K562 (cell line): ENCODE data around the gene LRRTM4. TPM values are rescaled to one million over a fixed set of nuclear protein-coding genes. Genes with fewer than 3 reads are reported as not detected.

Experiments used
- ATAC-seq: fragments of 200-7000 bp; cut with Tn5 transposase; 3 replicates; pipeline ENCODE4 v1.9.1; 2020; ENCODE audit warnings: moderate library complexity
- BruUV-seq: library from RNA; stranded (reverse); fragments of 400-500 nt; replicated peaks from 2 replicates; lab custom pipeline; 2021; lab: Mats Ljungman, UMichigan
- CTCF ChIA-PET: fragments of 300-600 bp; formaldehyde crosslinking; extraction: SDS; loops from one replicate; lab custom pipeline; 2021; ENCODE audit warnings: low intra/inter-chr PET ratio; lab: Yijun Ruan, JAX
- POLR2A ChIA-PET: fragments of 300-600, 350-650 bp; sonication (Branson Sonifier 250); formaldehyde crosslinking; extraction: SDS; loops from one replicate; lab custom pipeline; 2021; ENCODE audit warnings: antibody characterized with exemption, inconsistent platforms; lab: Yijun Ruan, JAX
- DNase-seq, 4 experiments: peaks; one replicate each; pipeline versions ENCODE4 v3.0.0 to v3.0.0-alpha.2; 2011 to 2018; ENCODE audit warnings: low spot score in 3 of 4, mixed read lengths in 3 of 4; ENCODE audit errors: extremely low read depth in 1 of 4
- FAIRE-seq: peaks from 2 replicates; lab custom pipeline; 2011; peaks lifted over from hg19 to GRCh38; lab: Jason Lieb, UNC
- H2AFZ ChIP-seq: 2 replicates; pipeline ENCODE4 v1.6.0; 2011; ENCODE audit warnings: low read depth, low read length, control low read depth, inconsistent platforms
- H3K27ac ChIP-seq: fragments of 200-600 bp; 3 replicates; pipeline ENCODE4 v1.8.0; 2011; ENCODE audit warnings: low read depth, mild to moderate bottlenecking, control low read depth, inconsistent platforms, low read length, moderate library complexity, mixed read lengths; ENCODE audit errors: extremely low read depth
- H3K27me3 ChIP-seq, 2 experiments: fragments of 300-600 bp in 1 of 2; 2 replicates in 1 of 2; 3 replicates in 1 of 2; pipeline versions ENCODE4 v1.6.0 to v1.8.0; 2011; ENCODE audit warnings: inconsistent platforms in 2 of 2, low read length in 2 of 2, mild to moderate bottlenecking in 1 of 2, mixed read lengths in 1 of 2, moderate library complexity in 1 of 2; ENCODE audit not compliant: control insufficient read depth in 2 of 2, insufficient read depth in 2 of 2
- H3K36me3 ChIP-seq: fragments of 300-600 bp; 3 replicates; pipeline ENCODE4 v1.8.0; 2011; ENCODE audit warnings: mild to moderate bottlenecking, low read length, inconsistent platforms; ENCODE audit not compliant: control insufficient read depth, insufficient read depth
- H3K4me1 ChIP-seq, 2 experiments: fragments of 200-600 bp in 1 of 2; replicated peaks in 1 of 2; 2 replicates in 1 of 2; 3 replicates in 1 of 2; pipeline versions ENCODE4 v1.5.1 to v1.8.0; 2011; ENCODE audit warnings: inconsistent platforms in 2 of 2, low read length in 2 of 2, mild to moderate bottlenecking in 1 of 2, mixed read lengths in 1 of 2, moderate library complexity in 1 of 2; ENCODE audit not compliant: control insufficient read depth in 2 of 2, insufficient read depth in 2 of 2
- H3K4me2 ChIP-seq: 2 replicates; pipeline ENCODE4 v1.6.1; 2011; ENCODE audit warnings: low read length, control low read depth, inconsistent platforms, mixed read lengths; ENCODE audit not compliant: insufficient read depth
- H3K4me3 ChIP-seq: fragments of 200-600 bp; sonication (generic), shearing (Covaris generic); 2 replicates; pipeline ENCODE4 v1.5.1; 2016; ENCODE audit warnings: control low read depth, inconsistent platforms
- H3K79me2 ChIP-seq: fragments of 200-600 bp; 3 replicates; pipeline ENCODE4 v1.8.0; 2011; ENCODE audit warnings: low read length, inconsistent platforms; ENCODE audit not compliant: control insufficient read depth, insufficient read depth
- H3K9ac ChIP-seq, 2 experiments: 2 replicates each; pipeline versions ENCODE4 v1.6.0 to v1.6.1; 2011; ENCODE audit warnings: low read depth in 2 of 2, low read length in 2 of 2, control low read depth in 1 of 2, inconsistent platforms in 1 of 2, mild to moderate bottlenecking in 1 of 2, mixed read lengths in 1 of 2; ENCODE audit not compliant: insufficient read depth in 1 of 2
- H3K9me1 ChIP-seq: one replicate; pipeline ENCODE4 v1.6.0; 2011; ENCODE audit warnings: inconsistent platforms, mild to moderate bottlenecking, low read length, moderate library complexity; ENCODE audit not compliant: control insufficient read depth, insufficient read depth
- H3K9me3 ChIP-seq: replicated peaks from 2 replicates; pipeline ENCODE4 v1.5.1; 2011; ENCODE audit warnings: low read depth, low read length, inconsistent platforms; ENCODE audit not compliant: control insufficient read depth, insufficient read depth
- H4K20me1 ChIP-seq: replicated peaks from 2 replicates; pipeline ENCODE4 v1.6.1; 2011; ENCODE audit warnings: low read length, inconsistent platforms, mixed read lengths; ENCODE audit not compliant: control insufficient read depth, insufficient read depth
- ELF4 ChIP-seq: fragments of 450-650 bp; formaldehyde crosslinking; IDR thresholded peaks from 2 replicates; pipeline ENCODE4 v1.4.0; 2022; ENCODE audit warnings: missing genetic modification characterization
- HEY1 ChIP-seq: fragments of 250-450 bp; sonication (Bioruptor Pico); IDR thresholded peaks from 2 replicates; pipeline ENCODE4 v1.5.0; 2020; ENCODE audit warnings: mild to moderate bottlenecking, moderate library complexity, borderline replicate concordance
- HOXB6 ChIP-seq: fragments of 250-450 bp; sonication (Bioruptor Pico); IDR thresholded peaks from 2 replicates; pipeline ENCODE4 v1.5.1; 2022; ENCODE audit warnings: mild to moderate bottlenecking, borderline replicate concordance
- NELFE ChIP-seq: IDR thresholded peaks from 2 replicates; pipeline ENCODE4 v1.6.1; 2011; ENCODE audit warnings: mild to moderate bottlenecking; ENCODE audit not compliant: insufficient read depth, insufficient read length
- REST ChIP-seq, 2 experiments: fragments of 450-650 bp; formaldehyde crosslinking in 1 of 2; IDR thresholded peaks; 2 replicates each; pipeline versions ENCODE4 v1.4.0 to v1.6.1; 2014 to 2020; ENCODE audit warnings: mild to moderate bottlenecking in 2 of 2, borderline replicate concordance in 1 of 2, low read depth in 1 of 2
- TAF9B ChIP-seq: fragments of 450-650 bp; IDR thresholded peaks from 2 replicates; pipeline ENCODE4 v1.6.1; 2018; ENCODE audit warnings: mild to moderate bottlenecking; ENCODE audit not compliant: partially characterized antibody
- ZNF143 ChIP-seq: sonication (generic); formaldehyde crosslinking; IDR thresholded peaks from 2 replicates; pipeline ENCODE4 v1.9.0; 2022; ENCODE audit warnings: mild to moderate bottlenecking, missing genetic modification reagents
- ZNF277 ChIP-seq: fragments of 250-450 bp; sonication (Bioruptor Pico); IDR thresholded peaks from 2 replicates; pipeline ENCODE4 v1.8.0; 2022; ENCODE audit warnings: inconsistent platforms, mild to moderate bottlenecking, moderate library complexity, borderline replicate concordance
- WGBS: fragments of 100-300 bp; shearing (Covaris generic); methylation state at CpG from one replicate; pipeline ENCODE4 v1.1.6; 2016; ENCODE audit warnings: low coverage, mixed read lengths; ENCODE audit not compliant: insufficient coverage; ENCODE audit errors: missing lambda C conversion rate; 5-methylcytosine and 5-hydroxymethylcytosine counted together
- in situ Hi-C: fragments of 300-500 bp; cut with MboI; formaldehyde crosslinking; loops from 4 replicates; pipeline ENCODE4 v1.15.0; 2018; ENCODE audit warnings: inconsistent platforms, mixed read lengths
- intact Hi-C: fragments of 100-400 bp; cut with micrococcal nuclease; formaldehyde crosslinking; loops from 2 replicates; pipeline ENCODE4 v1.14.2; 2022
- polyA plus RNA-seq, 8 experiments: library from polyadenylated mRNA; depleted of rRNA in 4 of 8; stranded (reverse) in 5 of 8; unstranded in 3 of 8; fragments of >200 nt; fragmentation: Nextera tagmentation in 2 of 8; fragmentation: Illumina TruSeq in 1 of 8; extraction: Ambion mirVana in 2 of 8; extraction: Trizol in 1 of 8; gene quantifications; 2 replicates each; pipeline versions ENCODE4 v1.2.1 to v1.2.3, GENCODE V29; 2011 to 2014; ENCODE audit warnings: inconsistent platforms in 1 of 8, missing spikeins in 1 of 8
- total RNA-seq, 7 experiments: library from RNA; depleted of rRNA in 6 of 7; stranded (reverse); fragments of >200 nt in 6 of 7; fragmentation: Illumina TruSeq in 2 of 7; extraction: Trizol in 2 of 7; gene quantifications; 2 replicates each; pipeline versions ENCODE4 v1.2.1 to v1.2.3, GENCODE V29; 2011 to 2021; ENCODE audit warnings: low replicate concordance in 1 of 7
- TF ChIP-seq, protein P1 (sequence below): sonication (generic); IDR thresholded peaks from 2 replicates; pipeline ENCODE4 v1.6.1; 2016

The LRRTM4 gene
- total and polyA plus RNA-seq, 9 of the 15 experiments (the other 6 are each of a cell fraction or from before 2014, with no cell fraction given) = 0.04 TPM; not detected in 6

- Histone ChIP-seq H4K20me1 (no peaks in the 10 kb centered on the region), H3K9me1 (no peaks in the 10 kb centered on the region), H3K4me2 (no peak overlapping the region), H3K4me3 (no peak overlapping the region), H3K27me3 (no peaks in the 10 kb centered on the region), H2AFZ (no peak overlapping the region), H3K27ac (no peak overlapping the region), H3K36me3 (no peaks in the 10 kb centered on the region), H3K4me1 (no peaks in the 10 kb centered on the region), H3K9me3 (0 out of 2 replicates have a peak, but pooled peaks cover 3% of the 10 kb centered on the region), H3K9ac (no peak overlapping the region), H3K79me2 (no peaks in the 10 kb centered on the region)
- BruUV-seq = no TSS peak
- DNase-seq (no peak), ATAC-seq (no peak), FAIRE-seq (no peak)
- CTCF ChIA-PET = no interaction called here
- POLR2A ChIA-PET = no interaction called here
- intact Hi-C loops (no loop called here), in situ Hi-C loops (no loop called here)
- under 1% methylated on average over 14 of the region's 14 CpGs for WGBS
- TF ChIP-seq ZNF277 (CRISPR knock-in tag) = no peak
- no peak for TF ChIP-seq ZNF143 (CRISPR knock-in tag)
- TF ChIP-seq ELF4 = no peak
- no peak for TF ChIP-seq HOXB6
- TF ChIP-seq REST (IDR thresholded peaks at IDR 0.05; ENCODE audit: borderline replicate concordance) = no peak
- no peak for TF ChIP-seq REST (CRISPR knock-in tag; IDR thresholded peaks at IDR 0.05; ENCODE audit: low read depth)
- TF ChIP-seq, protein P1, sequence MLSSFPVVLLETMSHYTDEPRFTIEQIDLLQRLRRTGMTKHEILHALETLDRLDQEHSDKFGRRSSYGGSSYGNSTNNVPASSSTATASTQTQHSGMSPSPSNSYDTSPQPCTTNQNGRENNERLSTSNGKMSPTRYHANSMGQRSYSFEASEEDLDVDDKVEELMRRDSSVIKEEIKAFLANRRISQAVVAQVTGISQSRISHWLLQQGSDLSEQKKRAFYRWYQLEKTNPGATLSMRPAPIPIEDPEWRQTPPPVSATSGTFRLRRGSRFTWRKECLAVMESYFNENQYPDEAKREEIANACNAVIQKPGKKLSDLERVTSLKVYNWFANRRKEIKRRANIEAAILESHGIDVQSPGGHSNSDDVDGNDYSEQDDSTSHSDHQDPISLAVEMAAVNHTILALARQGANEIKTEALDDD = no peak
- no peak for TF ChIP-seq TAF9B
- TF ChIP-seq HEY1 = no peak
- no peak for TF ChIP-seq NELFE
Observed at GRCh38 chr2:77519164-77519887, 2.9 kb downstream of the LRRTM4 start.
